Measurements from ENCODE around the gene IKZF4.

IKZF4 gene

DNA sequence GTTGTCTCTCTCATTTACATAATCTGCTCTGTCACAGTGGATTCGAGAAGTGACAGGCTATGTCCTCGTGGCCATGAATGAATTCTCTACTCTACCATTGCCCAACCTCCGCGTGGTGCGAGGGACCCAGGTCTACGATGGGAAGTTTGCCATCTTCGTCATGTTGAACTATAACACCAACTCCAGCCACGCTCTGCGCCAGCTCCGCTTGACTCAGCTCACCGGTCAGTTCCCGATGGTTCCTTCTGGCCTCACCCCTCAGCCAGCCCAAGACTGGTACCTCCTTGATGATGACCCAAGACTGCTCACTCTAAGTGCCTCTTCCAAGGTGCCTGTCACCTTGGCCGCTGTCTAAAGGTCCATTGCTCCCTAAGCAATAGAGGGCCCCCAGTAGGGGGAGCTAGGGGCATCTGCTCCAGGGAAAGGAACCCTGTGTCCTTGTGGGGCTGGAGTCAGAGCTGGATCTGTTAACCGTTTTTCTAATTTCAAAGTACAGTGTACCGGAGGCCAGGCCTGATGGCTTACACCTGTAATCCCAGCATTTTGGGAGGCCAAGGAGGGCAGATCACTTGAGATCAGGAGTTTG, 64.2 kb downstream of the IKZF4 start:
- DNase-seq: no peak

DNA sequence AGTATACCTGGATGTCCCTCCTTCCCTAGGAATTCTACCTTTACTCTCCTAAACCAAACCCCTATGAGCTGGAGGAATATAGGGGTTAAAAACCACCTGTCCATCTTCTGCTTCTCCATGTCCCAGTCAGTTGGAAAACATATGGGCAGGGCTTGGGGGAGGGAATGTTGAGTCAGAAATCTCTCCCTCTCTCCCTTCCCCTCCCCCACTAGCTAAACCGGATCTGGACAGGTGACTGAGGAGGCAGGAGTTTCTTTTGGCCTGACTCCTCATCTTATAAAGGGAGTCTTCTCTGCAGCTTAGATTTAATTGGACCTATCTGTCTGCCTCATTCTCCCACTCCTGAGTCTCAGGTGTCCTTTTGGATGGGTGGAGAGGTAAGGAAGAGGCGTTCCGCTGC, 65.3 kb downstream of the IKZF4 start:
- DNase-seq: no peak

- no peak for DNase-seq
Measured at GRCh38 chr12:56086608-56087007, 65.8 kb downstream of the IKZF4 start.

DNA sequence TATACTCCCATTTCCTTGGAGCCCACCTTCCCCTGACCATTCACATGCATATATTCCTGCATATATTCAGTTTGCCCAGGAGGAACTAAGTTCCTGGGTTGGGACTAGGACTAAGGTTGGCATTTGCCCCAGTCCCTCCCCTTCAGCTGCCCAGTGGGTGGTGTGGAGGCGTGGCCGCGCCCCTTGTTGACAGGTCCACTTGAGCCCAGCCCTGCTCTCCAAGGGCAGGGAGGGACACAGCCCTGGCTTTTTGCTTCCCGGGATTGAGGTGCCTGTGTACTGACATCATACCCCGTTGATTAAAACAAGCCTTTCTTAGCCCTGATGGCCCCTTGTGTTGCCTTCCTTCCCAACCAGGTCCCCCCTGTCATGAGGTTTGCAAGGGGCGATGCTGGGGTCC, 66.4 kb downstream of the IKZF4 start:
- DNase-seq: no peak
